Measurements from ENCODE around the gene PSMA5. TPM values are rescaled to one million over a fixed set of nuclear protein-coding genes. Genes with fewer than 3 reads are reported as not detected.
"Not testable (repeated sequence)": the region's sequence is repeated elsewhere in the genome, so short reads cannot be mapped to it uniquely, and the experiment has no call there.

Gene PSMA5
- total RNA-seq, 6 donors from 2014 or later, result 15.2 to 69.5 (median 29.8) TPM

DNA sequence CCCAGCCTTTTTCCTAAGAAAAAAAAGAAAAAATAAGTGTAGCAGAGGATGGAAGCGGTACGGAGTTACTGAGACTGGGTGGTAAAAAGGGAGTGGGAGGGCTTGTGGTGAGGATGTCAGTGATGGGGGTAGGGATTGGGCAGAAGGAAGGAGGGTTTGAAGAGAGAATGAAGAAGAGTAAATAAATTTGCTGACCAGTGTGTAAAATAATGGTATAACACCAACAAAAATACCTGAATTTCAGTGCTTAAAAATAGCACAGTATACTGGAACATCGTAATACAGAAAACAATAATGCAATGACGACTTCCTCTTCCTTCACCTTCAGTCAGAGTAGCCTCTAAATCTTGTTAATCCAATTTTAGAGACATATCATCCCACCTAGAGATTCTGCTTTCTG lies 21.3 kb upstream of the PSMA5 start:
- H3K4me3 ChIP-seq, result no peak overlapping the region
- no peaks in the 10 kb centered on the region for H3K27me3 ChIP-seq
- no peak for TF ChIP-seq EP300 (IDR thresholded peaks at IDR 0.05)
- no peak for TF ChIP-seq POLR2AphosphoS5 (IDR thresholded peaks at IDR 0.05)
- TF ChIP-seq, protein P1, sequence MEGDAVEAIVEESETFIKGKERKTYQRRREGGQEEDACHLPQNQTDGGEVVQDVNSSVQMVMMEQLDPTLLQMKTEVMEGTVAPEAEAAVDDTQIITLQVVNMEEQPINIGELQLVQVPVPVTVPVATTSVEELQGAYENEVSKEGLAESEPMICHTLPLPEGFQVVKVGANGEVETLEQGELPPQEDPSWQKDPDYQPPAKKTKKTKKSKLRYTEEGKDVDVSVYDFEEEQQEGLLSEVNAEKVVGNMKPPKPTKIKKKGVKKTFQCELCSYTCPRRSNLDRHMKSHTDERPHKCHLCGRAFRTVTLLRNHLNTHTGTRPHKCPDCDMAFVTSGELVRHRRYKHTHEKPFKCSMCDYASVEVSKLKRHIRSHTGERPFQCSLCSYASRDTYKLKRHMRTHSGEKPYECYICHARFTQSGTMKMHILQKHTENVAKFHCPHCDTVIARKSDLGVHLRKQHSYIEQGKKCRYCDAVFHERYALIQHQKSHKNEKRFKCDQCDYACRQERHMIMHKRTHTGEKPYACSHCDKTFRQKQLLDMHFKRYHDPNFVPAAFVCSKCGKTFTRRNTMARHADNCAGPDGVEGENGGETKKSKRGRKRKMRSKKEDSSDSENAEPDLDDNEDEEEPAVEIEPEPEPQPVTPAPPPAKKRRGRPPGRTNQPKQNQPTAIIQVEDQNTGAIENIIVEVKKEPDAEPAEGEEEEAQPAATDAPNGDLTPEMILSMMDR (IDR thresholded peaks at IDR 0.05), result no peak
- TF ChIP-seq POLR2A (IDR thresholded peaks at IDR 0.05), result no peak
- no peaks in the 10 kb centered on the region for H3K9me3 ChIP-seq
- ATAC-seq (ENCODE audit: low FRiP score in 2 of 2) (no peak), DNase-seq (no peak)
- WGBS, 2 donors, result 60% methylated on average over 4 of the region's 4 CpGs
- H3K27ac ChIP-seq, result no peak overlapping the region
- no peaks in the 10 kb centered on the region for H3K4me1 ChIP-seq
- H3K36me3 ChIP-seq, result no peaks in the 10 kb centered on the region

DNA sequence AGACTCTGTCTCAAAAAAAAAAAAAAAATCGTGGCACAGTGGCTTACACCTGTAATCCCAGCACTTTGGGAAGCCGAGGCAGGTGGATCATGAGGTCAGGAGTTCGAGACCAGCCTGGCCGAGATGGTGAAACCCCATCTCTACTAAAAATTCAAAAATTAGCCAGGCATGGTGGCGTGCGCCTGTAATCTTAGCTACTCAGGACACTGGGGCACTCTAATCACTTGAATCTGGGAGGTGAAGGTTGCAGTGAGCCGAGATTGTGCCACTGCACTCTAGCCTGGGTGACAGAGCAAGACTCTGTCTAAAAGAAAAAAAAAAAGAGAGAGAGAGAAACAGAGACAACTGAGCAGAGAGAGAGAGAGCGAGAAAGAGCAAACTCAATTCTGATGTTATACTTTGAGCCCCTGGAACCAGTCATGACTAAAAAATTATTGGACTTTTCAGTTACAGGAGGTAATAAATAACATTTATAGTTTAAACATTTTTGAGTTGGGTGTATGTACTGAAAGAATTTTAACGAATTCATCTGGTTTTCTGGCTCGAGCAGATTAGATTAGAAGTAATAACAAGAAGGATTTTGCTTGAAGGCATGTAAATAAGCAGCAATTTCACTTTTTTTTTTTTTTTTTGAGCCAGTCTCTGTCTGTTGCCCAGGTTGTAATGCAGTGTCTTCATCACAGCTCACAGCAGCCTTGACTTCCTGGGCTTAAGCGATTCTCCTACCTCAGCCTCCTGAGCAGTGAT lies 19.9 kb upstream of the PSMA5 start:
- H3K4me1 ChIP-seq; H3K27me3 ChIP-seq; H3K9me3 ChIP-seq; H3K4me3 ChIP-seq; H3K27ac ChIP-seq; H3K36me3 ChIP-seq; ATAC-seq (ENCODE audit: low FRiP score in 2 of 2); DNase-seq: not testable (repeated sequence)
- WGBS, 2 donors, result 71 to 74% methylated on average over 11 of the region's 11 CpGs

DNA sequence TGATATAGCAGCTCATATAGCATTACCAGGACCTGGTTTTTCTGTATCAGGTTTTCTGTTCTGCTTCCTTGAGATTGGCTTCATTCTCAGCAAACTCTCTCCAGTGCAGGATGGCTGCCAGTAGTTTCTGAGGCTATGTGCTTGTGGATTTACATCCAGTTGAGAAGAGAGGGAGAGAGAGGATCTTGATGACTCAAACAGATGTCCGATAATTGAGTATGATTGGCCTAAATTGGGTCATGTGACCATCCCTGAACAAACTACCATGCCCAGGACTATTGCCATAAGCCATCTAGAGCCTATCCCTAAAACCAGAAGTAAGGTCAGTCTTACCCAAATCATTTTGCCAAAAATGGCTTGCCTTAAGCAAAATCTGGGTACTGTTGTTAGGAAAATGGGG lies 18.1 kb upstream of the PSMA5 start:
- 86% methylated on average over 1 of the region's 1 CpG for WGBS, 2 donors
- no peak overlapping the region for H3K4me3 ChIP-seq
- TF ChIP-seq POLR2A (IDR thresholded peaks at IDR 0.05) (no peak), EP300 (IDR thresholded peaks at IDR 0.05) (no peak), POLR2AphosphoS5 (IDR thresholded peaks at IDR 0.05) (no peak)
- TF ChIP-seq, protein P1 (IDR thresholded peaks at IDR 0.05), result no peak
- H3K27ac ChIP-seq, result no peak overlapping the region
- ATAC-seq (ENCODE audit: low FRiP score in 2 of 2) (no peak), DNase-seq (no peak)
- no peaks in the 10 kb centered on the region for H3K36me3 ChIP-seq
- H3K27me3 ChIP-seq, result no peaks in the 10 kb centered on the region
- H3K4me1 ChIP-seq, result no peaks in the 10 kb centered on the region
- H3K9me3 ChIP-seq, result no peaks in the 10 kb centered on the region

DNA sequence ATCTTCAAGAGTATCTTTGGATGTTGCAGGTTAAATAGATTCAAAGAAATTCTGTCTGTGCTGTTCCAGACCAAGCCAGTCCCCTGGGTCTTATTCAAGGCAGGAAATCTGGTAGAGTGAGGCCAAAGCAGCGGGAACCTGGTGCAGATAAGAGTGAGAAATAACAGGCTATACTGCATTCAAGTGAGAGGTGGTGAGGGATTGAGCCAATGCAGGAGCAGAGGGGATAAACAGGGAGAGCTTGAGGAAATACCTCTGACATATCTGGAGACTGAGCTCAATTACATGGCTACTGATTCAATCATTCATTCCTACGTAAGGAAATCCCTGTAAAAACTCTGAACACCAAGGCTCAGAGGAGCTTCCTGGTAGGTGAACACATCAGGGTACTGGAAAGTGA lies 17.2 kb upstream of the PSMA5 start:
- Histone ChIP-seq H3K9me3 (no peaks in the 10 kb centered on the region), H3K27me3 (no peaks in the 10 kb centered on the region), H3K4me3 (no peak overlapping the region), H3K27ac (no peak overlapping the region), H3K36me3 (no peaks in the 10 kb centered on the region), H3K4me1 (no peaks in the 10 kb centered on the region)
- 59 to 76% methylated on average over 2 of the region's 2 CpGs for WGBS, 2 donors
- ATAC-seq (ENCODE audit: low FRiP score in 2 of 2), result no peak
- DNase-seq, result no peak
- TF ChIP-seq, protein P1 (IDR thresholded peaks at IDR 0.05), result no peak
- TF ChIP-seq POLR2AphosphoS5 (IDR thresholded peaks at IDR 0.05) (no peak), EP300 (IDR thresholded peaks at IDR 0.05) (no peak), POLR2A (IDR thresholded peaks at IDR 0.05) (no peak)

DNA sequence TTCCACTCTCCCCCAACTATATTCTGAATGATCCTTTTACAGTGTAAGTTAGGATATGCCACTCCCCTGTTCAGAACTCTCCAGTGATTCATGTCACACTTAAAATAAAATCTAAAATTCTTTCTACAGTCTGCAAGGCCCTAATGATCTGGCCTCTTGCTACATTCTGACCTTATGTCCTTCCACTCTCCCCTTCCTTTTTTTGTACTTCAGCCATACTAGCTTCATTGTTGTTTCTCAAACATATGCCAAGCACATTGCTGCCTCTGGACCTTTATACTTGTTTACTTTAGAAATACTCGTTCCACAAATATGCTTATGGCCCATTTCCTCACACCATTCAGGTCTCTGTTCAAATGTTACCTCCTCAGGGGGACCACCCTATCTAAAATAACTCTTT lies 14.8 kb upstream of the PSMA5 start:
- Histone ChIP-seq H3K27me3 (no peaks in the 10 kb centered on the region), H3K27ac (no peak overlapping the region), H3K4me1 (no peaks in the 10 kb centered on the region), H3K9me3 (no peaks in the 10 kb centered on the region), H3K4me3 (no peak overlapping the region), H3K36me3 (no peaks in the 10 kb centered on the region)
- ATAC-seq (ENCODE audit: low FRiP score in 2 of 2) (no peak), DNase-seq (no peak)
- 21 to 24% methylated on average over 1 of the region's 1 CpG for whole genome bisulfite sequencing, 2 donors
- TF ChIP-seq EP300 (IDR thresholded peaks at IDR 0.05) (no peak), POLR2AphosphoS5 (IDR thresholded peaks at IDR 0.05) (no peak), POLR2A (IDR thresholded peaks at IDR 0.05) (no peak)
- TF ChIP-seq, protein P1 (IDR thresholded peaks at IDR 0.05), result no peak

Data from upper lobe of left lung (tissue), 6 donors.